Measurements from ENCODE around the gene SLC10A1.

DNA sequence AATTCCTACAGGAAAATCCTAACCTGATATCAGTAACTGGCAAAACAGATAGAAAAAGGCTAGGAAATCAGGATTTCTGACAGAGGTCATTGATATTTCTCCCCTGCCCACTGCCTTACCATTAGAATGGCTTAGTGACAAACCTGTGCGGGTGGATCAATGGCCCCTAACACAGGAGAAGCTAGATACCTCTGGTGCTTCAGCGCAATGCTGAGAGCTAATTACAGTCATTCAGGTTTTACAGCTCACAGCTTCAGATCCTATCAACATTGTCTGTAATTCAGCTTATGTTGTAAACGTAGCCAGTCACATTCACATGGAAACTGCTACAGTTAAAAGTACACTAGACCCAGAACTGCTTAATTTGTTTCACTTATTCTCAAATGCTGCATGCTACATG, 17.4 kb upstream of the SLC10A1 start:
- TF ChIP-seq CTCF (IDR thresholded peaks at IDR 0.05) = no peak
- no peak for TF ChIP-seq EZH2 (IDR thresholded peaks at IDR 0.05; ENCODE audit: borderline replicate concordance, insufficient read depth, low read depth, low read length, poor library complexity, severe bottlenecking)
